ENCODE results near the gene APOL5.
"Not testable (repeated sequence)": the region's sequence is repeated elsewhere in the genome, so short reads cannot be mapped to it uniquely, and the experiment has no call there.

The APOL5 gene

GRCh38 chr22:35717572-35717971 is at the start of gene APOL5:
APOL5 (plus strand) TSS chr22:35717872; CDS start chr22:35717872, 0 bp downstream.
- DNase-seq, result no peak

GRCh38 chr22:35674335-35674734 is 43.3 kb upstream of the APOL5 start:
- no peak for DNase-seq

- DNase-seq, result not testable (repeated sequence)
Measured at GRCh38 chr22:35676065-35676464, 41.6 kb upstream of the APOL5 start.

- no peak for DNase-seq
Measured at GRCh38 chr22:35677460-35678187, 40.0 kb upstream of the APOL5 start.

- DNase-seq, result no peak
Measured at GRCh38 chr22:35678836-35679235, 38.8 kb upstream of the APOL5 start.

- peak; percentile 30 for DNase-seq
Measured at GRCh38 chr22:35679492-35679891, 38.2 kb upstream of the APOL5 start.

DNA sequence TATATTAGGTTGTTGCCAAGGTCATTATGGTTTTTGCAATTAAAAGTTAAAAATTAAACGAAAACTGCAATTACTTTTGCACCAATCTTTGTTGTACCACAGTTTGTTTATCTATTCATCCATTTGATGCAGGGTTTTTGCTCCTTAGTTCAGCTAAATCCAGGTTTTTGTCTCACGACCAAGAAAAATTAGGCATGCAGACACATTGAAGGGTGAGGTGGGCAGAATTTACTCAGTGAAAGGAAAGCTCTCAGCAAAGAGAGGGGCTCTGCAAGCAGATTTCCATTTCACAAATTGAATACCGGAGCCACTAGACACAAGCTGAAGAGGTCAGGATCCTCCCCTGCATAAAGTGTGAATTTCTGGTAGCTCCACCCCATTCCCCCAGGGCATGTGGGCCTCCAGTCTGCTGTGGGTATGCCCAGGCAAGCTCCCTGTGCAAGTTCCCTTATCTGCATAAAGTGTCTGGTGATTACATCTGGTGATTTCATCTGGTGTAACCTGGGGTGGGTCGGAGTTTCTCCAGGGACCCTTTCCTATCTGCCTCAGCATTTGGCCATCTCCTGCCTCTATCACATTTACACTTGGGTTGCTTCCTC is 36.1 kb upstream of the APOL5 start:
- DNase-seq, result no peak

DNA sequence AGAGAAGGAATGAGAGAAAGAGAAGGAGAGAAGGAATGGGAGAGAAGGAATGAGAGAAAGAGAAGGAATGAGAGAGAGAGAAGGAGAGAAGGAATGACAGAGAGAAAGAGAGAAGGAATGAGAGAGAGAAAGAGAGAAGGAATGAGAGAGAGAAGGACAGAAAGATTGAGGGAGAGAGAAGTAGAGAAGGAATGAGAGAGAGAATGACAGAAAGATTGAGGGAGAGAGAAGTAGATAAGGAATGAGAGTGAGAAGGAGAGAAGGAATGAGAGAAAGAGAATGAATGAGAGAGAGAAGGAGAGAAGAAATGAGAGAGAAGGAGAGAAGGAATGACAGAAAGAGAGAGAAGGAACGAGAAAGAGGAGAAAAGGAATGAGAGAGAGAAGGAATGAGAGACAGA is 34.1 kb upstream of the APOL5 start:
- no peak for DNase-seq

GRCh38 chr22:35684270-35684700 is 33.4 kb upstream of the APOL5 start:
- DNase-seq, result no peak

- no peak for DNase-seq
Measured at GRCh38 chr22:35684732-35685131, 32.9 kb upstream of the APOL5 start.

DNA sequence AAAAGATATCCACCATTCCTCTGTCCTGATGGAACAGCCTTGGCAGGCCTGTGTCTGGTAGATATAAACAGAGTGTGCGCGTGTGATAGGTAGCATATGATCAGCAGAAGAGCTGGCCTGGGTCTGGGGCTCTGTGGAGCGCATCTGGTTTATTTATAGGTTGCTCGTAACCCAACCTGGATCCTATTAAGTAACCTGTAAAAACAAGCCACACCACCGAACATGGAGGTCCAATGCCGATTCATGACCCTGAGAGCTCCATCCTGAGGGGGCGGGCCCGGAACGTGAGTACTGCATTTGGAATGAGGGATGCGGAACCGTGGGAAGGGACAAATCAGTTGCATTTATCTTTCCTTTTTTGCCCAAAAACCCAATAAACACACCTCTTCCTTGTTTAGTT is 31.9 kb upstream of the APOL5 start:
- no peak for DNase-seq

GRCh38 chr22:35686298-35686697 is 31.4 kb upstream of the APOL5 start:
- DNase-seq, result no peak

- no peak for DNase-seq
Measured at GRCh38 chr22:35687461-35687860, 30.2 kb upstream of the APOL5 start.

- DNase-seq, result no peak
Measured at GRCh38 chr22:35688913-35689675, 28.6 kb upstream of the APOL5 start.

DNA sequence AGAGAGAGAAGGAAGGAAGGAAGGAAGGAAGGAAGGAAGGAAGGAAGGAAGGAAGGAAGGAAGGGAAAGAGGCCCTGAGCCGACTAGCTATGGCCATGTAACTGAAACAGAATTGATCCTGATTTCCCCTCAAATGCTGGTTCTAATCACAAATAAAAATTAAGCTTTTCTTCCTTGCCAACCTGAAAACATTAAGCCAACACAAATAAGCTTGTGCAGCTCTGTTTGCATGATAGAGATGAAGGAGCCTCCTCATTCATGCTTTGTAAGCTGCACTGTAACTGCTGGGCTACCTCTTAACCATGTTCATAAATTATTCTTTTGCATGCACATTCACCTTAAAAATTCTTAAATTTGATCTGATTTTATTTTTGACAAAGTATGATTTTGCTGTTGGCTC is 27.7 kb upstream of the APOL5 start:
- DNase-seq, result no peak

- no peak for DNase-seq
Measured at GRCh38 chr22:35695202-35695601, 22.5 kb upstream of the APOL5 start.

DNA sequence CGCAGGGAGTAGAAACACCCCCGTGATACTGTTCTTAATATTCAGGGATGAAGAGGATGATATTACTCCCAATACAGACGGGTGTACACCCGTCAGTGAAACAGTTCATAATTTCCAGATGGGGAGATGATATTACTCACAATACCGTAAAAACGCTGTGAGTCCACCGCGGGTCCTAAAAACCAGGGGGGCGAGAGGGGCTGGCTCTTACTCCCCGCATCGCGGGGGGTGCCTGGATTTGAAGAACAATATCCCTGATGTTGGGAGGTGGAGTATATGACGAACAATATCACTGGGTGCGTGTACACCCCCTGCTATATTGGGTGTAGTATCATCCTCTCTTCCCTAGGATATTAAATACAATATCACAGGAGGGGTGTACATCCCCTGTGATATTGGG is 20.5 kb upstream of the APOL5 start:
- no peak for DNase-seq

GRCh38 chr22:35699852-35700251 is 17.8 kb upstream of the APOL5 start:
- not testable (repeated sequence) for DNase-seq

- no peak for DNase-seq
Measured at GRCh38 chr22:35703861-35704584, 13.6 kb upstream of the APOL5 start.

GRCh38 chr22:35705141-35705540 is 12.5 kb upstream of the APOL5 start:
- no peak for DNase-seq

DNA sequence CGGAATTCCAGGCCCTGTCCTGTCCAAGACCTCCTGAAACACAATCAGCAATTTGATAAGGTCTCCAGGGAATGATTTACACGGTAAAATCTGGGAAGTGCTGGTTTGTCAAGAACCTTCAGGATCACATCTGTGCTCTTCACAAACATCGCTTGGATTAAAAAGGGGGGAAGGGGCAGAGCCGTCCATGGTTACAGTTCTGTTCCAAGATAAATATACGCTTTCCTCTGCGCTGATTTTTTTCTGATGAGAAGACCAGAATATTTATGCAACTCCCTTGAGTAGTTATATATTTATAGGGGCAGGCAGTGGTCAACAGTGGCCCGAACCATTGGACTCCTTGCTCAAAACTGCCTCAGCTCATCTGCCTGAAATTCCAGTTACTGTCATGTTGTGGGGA is 9.2 kb upstream of the APOL5 start:
- no peak for DNase-seq

DNA sequence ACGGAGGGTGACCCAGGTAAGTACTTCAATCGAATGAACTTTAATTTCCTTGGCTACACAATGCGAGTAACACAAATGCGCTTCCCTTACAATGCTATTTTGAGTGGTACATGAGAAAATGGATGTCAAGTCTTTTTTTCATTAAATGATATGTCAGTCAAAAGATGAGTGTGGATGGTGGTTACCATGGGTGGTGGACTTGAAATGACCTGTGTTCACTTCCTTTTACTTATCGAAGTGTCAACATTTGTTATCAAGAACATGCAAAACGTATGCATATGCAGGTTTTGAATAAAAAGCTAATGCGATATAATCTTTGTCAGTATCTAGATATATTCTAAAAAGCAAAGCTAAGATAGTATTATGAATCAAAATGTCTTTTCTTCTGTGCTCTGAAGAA is 8.8 kb upstream of the APOL5 start:
- no peak for DNase-seq

DNA sequence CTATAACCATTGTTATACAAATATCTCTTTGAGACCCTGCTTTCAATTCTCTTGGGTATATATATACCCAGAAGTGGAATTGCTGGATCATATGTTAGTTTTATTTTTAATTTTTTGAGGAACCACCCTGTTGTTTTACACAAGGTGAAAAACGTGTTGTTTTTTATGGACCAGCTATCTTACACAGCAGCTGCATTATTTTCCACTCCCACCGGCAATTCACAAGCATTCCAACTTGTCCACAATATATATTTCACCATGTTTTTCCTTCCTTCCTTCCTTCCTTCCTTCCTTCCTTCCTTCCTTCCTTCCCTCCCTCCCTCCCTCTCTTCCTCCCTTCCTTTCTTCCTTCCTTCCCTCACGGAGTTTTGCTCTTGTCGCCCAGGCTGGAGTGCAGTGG is 6.3 kb upstream of the APOL5 start:
- no peak for DNase-seq

Measured in activated CD4-positive, alpha-beta T cell treated with anti-CD3 and anti-CD28 coated beads, Interleukin-2, Interleukin-6, amounts not matched to agents 100 ng/mL and 50 ng/mL, durations not matched to agents 16 hours and 8 hours (primary cell).